GM12878 (cell line): ENCODE results near the gene MSL2.

Experiments used
- CBX5 ChIP-seq: sonication (generic); IDR thresholded peaks from 2 replicates; pipeline ENCODE4 v1.6.1; 2016; ENCODE audit warnings: low read depth, moderate library complexity, mild to moderate bottlenecking, inconsistent platforms
- CTCF ChIP-seq, 3 experiments: IDR thresholded peaks in 2 of 3; conservative IDR thresholded peaks in 1 of 3; 2 replicates each; pipeline ENCODE4 v1.5.1; 2011; ENCODE audit warnings: low read depth in 3 of 3, low read length in 3 of 3, mild to moderate bottlenecking in 3 of 3, control low read depth in 2 of 3, moderate library complexity in 2 of 3, inconsistent platforms in 1 of 3, mixed read lengths in 1 of 3; ENCODE audit not compliant: control insufficient read depth in 2 of 3, insufficient read depth in 1 of 3; ENCODE audit errors: extremely low read depth in 1 of 3

DNA sequence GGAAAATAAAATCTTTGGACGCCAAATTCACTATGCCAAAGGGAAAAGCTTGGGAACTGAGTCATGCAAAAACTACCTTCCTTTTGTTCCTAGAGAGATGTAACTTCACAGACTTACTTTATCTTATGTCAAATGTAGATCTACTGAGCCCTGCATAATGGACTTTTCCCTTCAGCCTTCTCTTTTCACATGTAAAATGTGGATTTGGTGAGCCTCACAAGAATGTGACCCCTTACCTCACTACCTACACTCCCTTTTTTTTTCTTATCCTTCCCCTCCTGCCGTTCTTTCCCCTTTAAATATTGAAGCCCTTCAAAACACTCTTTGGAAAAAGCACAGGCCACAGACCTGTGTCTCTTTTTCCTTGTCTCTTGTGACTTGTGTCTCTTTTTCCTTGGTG, 40.0 kb upstream of the MSL2 start:
- TF ChIP-seq CBX5 (no peak), CTCF (IDR thresholded peaks at IDR 0.05 in 2 of 3, conservative IDR thresholded peaks at IDR 0.05 in 1 of 3; ENCODE audit: control insufficient read depth in 2 of 3, extremely low read depth in 1 of 3, insufficient read depth in 1 of 3, low read depth in 3 of 3, low read length in 3 of 3) (no peak)
